SK-N-SH (cell line): Measurements from ENCODE around the gene SHTN1.

Experiments
- CTCF ChIP-seq: fragments of 200-600 bp; sonication (generic); IDR thresholded peaks from 2 replicates; pipeline ENCODE4 v1.6.1; 2017; ENCODE audit warnings: antibody characterized with exemption, mild to moderate bottlenecking, moderate library complexity
- EP300 ChIP-seq, 2 experiments: IDR thresholded peaks; 2 replicates each; pipeline versions ENCODE4 v1.4.0 to v1.6.1; 2012; ENCODE audit warnings: borderline replicate concordance in 1 of 2, low read depth in 1 of 2, low read length in 1 of 2
- EZH2phosphoT487 ChIP-seq: fragments of 200-600 bp; sonication (generic); IDR thresholded peaks from 2 replicates; pipeline ENCODE4 v1.6.1; 2017; ENCODE audit warnings: low read depth, mixed run types, mild to moderate bottlenecking, antibody characterized with exemption, moderate library complexity, borderline replicate concordance
- FOXM1 ChIP-seq: IDR thresholded peaks from 2 replicates; pipeline ENCODE4 v1.4.0; 2012; ENCODE audit warnings: low read depth, mild to moderate bottlenecking
- GABPA ChIP-seq: IDR thresholded peaks from 2 replicates; pipeline ENCODE4 v1.4.0; 2012; ENCODE audit warnings: low read depth, mild to moderate bottlenecking
- MXI1 ChIP-seq: IDR thresholded peaks from 2 replicates; pipeline ENCODE4 v1.6.1; 2012; ENCODE audit warnings: mild to moderate bottlenecking, low read depth, low read length, improper control_type of control experiment
- NFIC ChIP-seq: IDR thresholded peaks from 2 replicates; pipeline ENCODE4 v1.4.0; 2012; ENCODE audit warnings: borderline replicate concordance
- POLR2AphosphoS5 ChIP-seq: IDR thresholded peaks from 2 replicates; pipeline ENCODE4 v1.6.1; 2012; ENCODE audit warnings: low read depth, low read length
- USF1 ChIP-seq: IDR thresholded peaks from 2 replicates; pipeline ENCODE4 v1.4.0; 2012; ENCODE audit warnings: low read depth, borderline replicate concordance

- TF ChIP-seq CTCF = no peak
- no peak for TF ChIP-seq GABPA
- no peak for TF ChIP-seq EP300 (IDR thresholded peaks at IDR 0.05; ENCODE audit: borderline replicate concordance in 1 of 2, low read depth in 1 of 2, low read length in 1 of 2)
- TF ChIP-seq USF1 = no peak
- no peak for TF ChIP-seq MXI1
- TF ChIP-seq NFIC = no peak
- TF ChIP-seq EZH2phosphoT487 = no peak
- no peak for TF ChIP-seq FOXM1
- TF ChIP-seq POLR2AphosphoS5 = no peak
Observed at GRCh38 chr10:116988311-116988710, 16.7 kb downstream of the SHTN1 start.
